KMS-11 (cell line): ENCODE measurements around the gene AOX1.

Source experiments
- H2AFZ ChIP-seq: fragments of 200-600 bp; sonication (generic); 2 replicates; pipeline ENCODE4 v1.6.1; 2016; ENCODE audit warnings: antibody characterized with exemption, mixed run types, low read depth
- H3K27ac ChIP-seq: fragments of 200-600 bp; sonication (generic); 2 replicates; pipeline ENCODE4 v1.6.1; 2016; ENCODE audit warnings: mild to moderate bottlenecking, mixed run types
- H3K27me3 ChIP-seq: fragments of 200-600 bp; sonication (generic); 2 replicates; pipeline ENCODE4 v1.6.1; 2017; ENCODE audit warnings: mild to moderate bottlenecking, low read depth, mixed run types, moderate library complexity; ENCODE audit not compliant: insufficient read depth
- H3K36me3 ChIP-seq: fragments of 200-600 bp; sonication (generic); 2 replicates; pipeline ENCODE4 v1.6.1; 2017; ENCODE audit warnings: mild to moderate bottlenecking, mixed run types; ENCODE audit not compliant: insufficient read depth
- H3K4me1 ChIP-seq: fragments of 200-600 bp; sonication (generic); 2 replicates; pipeline ENCODE4 v1.6.1; 2016; ENCODE audit warnings: mild to moderate bottlenecking, low read depth, mixed run types; ENCODE audit not compliant: poor library complexity, severe bottlenecking
- H3K4me2 ChIP-seq: fragments of 200-600 bp; sonication (generic); 2 replicates; pipeline ENCODE4 v1.7.0; 2016; ENCODE audit warnings: mild to moderate bottlenecking, mixed run types
- H3K4me3 ChIP-seq: fragments of 200-600 bp; sonication (generic); IDR thresholded peaks from 2 replicates; pipeline ENCODE4 v1.6.1; 2017; ENCODE audit warnings: low read depth, low read length, mixed read lengths; ENCODE audit not compliant: insufficient read depth
- H3K79me2 ChIP-seq: fragments of 200-600 bp; sonication (generic); 2 replicates; pipeline ENCODE4 v1.6.1; 2016; ENCODE audit warnings: low read depth, mixed run types; ENCODE audit not compliant: insufficient read depth
- H3K9ac ChIP-seq: fragments of 200-600 bp; sonication (generic); 2 replicates; pipeline ENCODE4 v1.6.1; 2016; ENCODE audit warnings: mild to moderate bottlenecking, mixed run types
- H4K20me1 ChIP-seq: fragments of 200-600 bp; sonication (generic); 2 replicates; pipeline ENCODE4 v1.6.1; 2016; ENCODE audit warnings: mild to moderate bottlenecking, mixed run types; ENCODE audit not compliant: insufficient read depth
- CTCF ChIP-seq: fragments of 200-600 bp; sonication (generic); conservative IDR thresholded peaks from 2 replicates; pipeline ENCODE4 v1.6.1; 2017; ENCODE audit warnings: low read depth, mild to moderate bottlenecking, antibody characterized with exemption, low read length, moderate library complexity, mixed read lengths

Gene AOX1

GRCh38 chr2:200655918-200656580 lies 70.2 kb downstream of the AOX1 start:
- H3K36me3 ChIP-seq: no peaks in the 10 kb centered on the region
- no peak overlapping the region for H3K27ac ChIP-seq
- H3K4me2 ChIP-seq: no peak overlapping the region
- H3K4me3 ChIP-seq: no peak overlapping the region
- H3K4me1 ChIP-seq: no peaks in the 10 kb centered on the region
- H3K9ac ChIP-seq: no peak overlapping the region
- H3K27me3 ChIP-seq: no peaks in the 10 kb centered on the region
- no peak for TF ChIP-seq CTCF
- no peak overlapping the region for H2AFZ ChIP-seq
- no peaks in the 10 kb centered on the region for H4K20me1 ChIP-seq
- no peaks in the 10 kb centered on the region for H3K79me2 ChIP-seq

- H3K4me1 ChIP-seq: no peaks in the 10 kb centered on the region
- no peaks in the 10 kb centered on the region for H3K79me2 ChIP-seq
- H4K20me1 ChIP-seq: no peaks in the 10 kb centered on the region
- no peak overlapping the region for H2AFZ ChIP-seq
- H3K27me3 ChIP-seq: no peaks in the 10 kb centered on the region
- H3K27ac ChIP-seq: no peak overlapping the region
- no peaks in the 10 kb centered on the region for H3K36me3 ChIP-seq
- H3K4me3 ChIP-seq: no peak overlapping the region
- no peak overlapping the region for H3K4me2 ChIP-seq
- no peak overlapping the region for H3K9ac ChIP-seq
- TF ChIP-seq CTCF: no peak
Measured at GRCh38 chr2:200658278-200658864, 72.6 kb downstream of the AOX1 start.

- TF ChIP-seq CTCF: no peak
- Histone ChIP-seq H3K4me3 (no peak overlapping the region), H4K20me1 (no peaks in the 10 kb centered on the region), H3K4me1 (no peaks in the 10 kb centered on the region), H3K9ac (no peak overlapping the region), H3K4me2 (no peak overlapping the region), H3K79me2 (no peaks in the 10 kb centered on the region), H3K36me3 (no peaks in the 10 kb centered on the region), H2AFZ (no peak overlapping the region), H3K27ac (no peak overlapping the region), H3K27me3 (no peaks in the 10 kb centered on the region)
Measured at GRCh38 chr2:200659410-200659809, 73.6 kb downstream of the AOX1 start.

- Histone ChIP-seq H3K4me1 (no peaks in the 10 kb centered on the region), H2AFZ (no peak overlapping the region), H4K20me1 (no peaks in the 10 kb centered on the region), H3K36me3 (no peaks in the 10 kb centered on the region), H3K4me2 (no peak overlapping the region), H3K4me3 (no peak overlapping the region), H3K27me3 (no peaks in the 10 kb centered on the region), H3K9ac (no peak overlapping the region), H3K27ac (no peak overlapping the region), H3K79me2 (no peaks in the 10 kb centered on the region)
- TF ChIP-seq CTCF: no peak
Measured at GRCh38 chr2:200661477-200661876, 75.7 kb downstream of the AOX1 start.
